GM19099 (cell line): ENCODE measurements around the gene OR6J1.

Experiments used
- POLR2A ChIP-seq: IDR thresholded peaks from 3 replicates; pipeline ENCODE4 v1.6.1; 2011; ENCODE audit warnings: low read depth; ENCODE audit not compliant: insufficient read length; ENCODE audit errors: extremely low read depth

The OR6J1 gene

DNA sequence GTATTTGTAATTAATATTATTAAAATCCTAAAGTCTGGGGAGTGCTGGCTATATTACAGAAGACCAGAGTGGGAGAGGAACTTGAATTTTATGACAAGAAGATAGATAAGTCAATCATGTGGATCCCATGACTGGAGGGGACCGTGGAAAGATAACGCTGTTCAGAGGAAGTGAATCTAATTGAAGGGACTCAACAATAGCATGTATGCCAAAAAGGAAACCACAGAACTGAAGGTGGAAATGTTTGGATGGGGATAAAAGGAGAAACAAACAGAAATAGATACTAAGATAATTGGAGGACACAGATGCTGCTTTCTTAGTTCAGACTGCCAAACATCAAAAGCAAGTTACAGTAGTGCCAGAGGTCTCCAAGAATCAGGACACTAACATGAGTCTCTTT is 21.1 kb downstream of the OR6J1 start:
- TF ChIP-seq POLR2A = no peak

- TF ChIP-seq POLR2A = no peak
Measured at GRCh38 chr14:22622255-22622654, 21.9 kb downstream of the OR6J1 start.

GRCh38 chr14:22614240-22614799 is 29.8 kb downstream of the OR6J1 start:
- TF ChIP-seq POLR2A = no peak

DNA sequence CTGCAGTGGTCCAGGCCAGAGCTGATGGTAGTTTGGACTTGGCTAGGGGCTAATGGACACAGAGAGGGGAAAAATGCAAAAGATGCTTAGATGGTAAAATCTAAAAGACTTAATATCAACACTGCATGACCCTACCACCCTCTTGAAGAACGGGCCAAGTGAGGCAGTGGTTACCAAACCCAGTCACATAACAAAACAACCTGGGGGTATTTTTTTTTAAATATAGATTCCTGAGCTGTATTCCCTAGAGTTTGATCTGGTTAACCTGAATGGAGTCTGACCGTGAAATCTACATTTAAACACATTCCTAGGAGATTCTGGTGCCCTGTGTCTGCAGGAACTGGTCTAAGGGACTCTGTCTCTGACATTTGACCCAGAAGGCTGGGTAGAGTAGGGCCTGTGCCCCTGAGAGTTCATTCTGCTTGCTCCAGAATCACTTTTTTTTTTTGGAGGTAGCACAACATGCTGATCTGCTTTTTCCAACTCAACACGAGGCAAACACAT is 30.4 kb downstream of the OR6J1 start:
- TF ChIP-seq POLR2A = no peak

- TF ChIP-seq POLR2A = no peak
Measured at GRCh38 chr14:22613106-22613695, 31.0 kb downstream of the OR6J1 start.

GRCh38 chr14:22610931-22611330 is 33.2 kb downstream of the OR6J1 start:
- no peak for TF ChIP-seq POLR2A

DNA sequence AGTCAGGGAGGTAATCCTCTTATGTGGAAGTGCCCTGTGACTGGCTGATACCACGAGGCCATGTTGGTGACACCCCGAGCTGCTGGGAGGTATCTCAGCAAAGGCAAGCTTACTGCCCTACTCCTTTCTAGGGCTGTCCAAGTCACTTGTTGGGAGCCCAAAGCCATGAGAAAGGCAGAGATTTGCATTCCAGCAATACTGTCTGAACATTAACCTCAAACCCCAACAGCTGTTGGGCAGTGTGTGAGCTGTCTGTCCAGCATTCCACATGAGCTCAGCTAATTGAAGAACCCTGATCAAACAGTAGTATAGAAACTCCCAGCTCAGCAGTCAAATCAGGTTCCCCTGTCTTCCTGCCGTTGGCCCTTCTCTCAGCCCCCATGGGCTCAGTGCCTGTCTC is 36.9 kb downstream of the OR6J1 start:
- TF ChIP-seq POLR2A = no peak

- TF ChIP-seq POLR2A = no peak
Measured at GRCh38 chr14:22606380-22606779, 37.8 kb downstream of the OR6J1 start.

DNA sequence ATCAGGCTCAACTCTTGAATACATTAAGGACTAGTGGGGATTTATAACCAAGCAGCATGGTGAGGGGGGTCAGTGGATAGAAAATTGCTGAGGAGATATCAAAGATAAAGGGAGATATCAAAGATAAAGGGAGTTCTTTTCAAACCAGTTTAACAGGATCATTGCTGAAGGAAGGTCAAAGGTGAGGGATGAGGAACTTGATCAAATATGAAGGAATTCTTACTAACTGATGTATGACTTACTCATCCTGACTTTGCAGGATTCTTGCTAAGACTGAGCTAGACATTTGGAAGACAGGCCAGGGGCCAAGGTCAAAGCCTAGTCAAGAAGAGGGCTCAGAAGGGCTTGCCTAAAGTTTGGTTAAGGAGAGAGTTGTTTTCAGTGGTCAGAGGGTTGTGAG is 41.3 kb downstream of the OR6J1 start:
- no peak for TF ChIP-seq POLR2A

- no peak for TF ChIP-seq POLR2A
Measured at GRCh38 chr14:22601996-22602395, 42.2 kb downstream of the OR6J1 start.

- TF ChIP-seq POLR2A = no peak
Measured at GRCh38 chr14:22601456-22601855, 42.7 kb downstream of the OR6J1 start.

GRCh38 chr14:22600027-22600426 is 44.1 kb downstream of the OR6J1 start:
- no peak for TF ChIP-seq POLR2A

DNA sequence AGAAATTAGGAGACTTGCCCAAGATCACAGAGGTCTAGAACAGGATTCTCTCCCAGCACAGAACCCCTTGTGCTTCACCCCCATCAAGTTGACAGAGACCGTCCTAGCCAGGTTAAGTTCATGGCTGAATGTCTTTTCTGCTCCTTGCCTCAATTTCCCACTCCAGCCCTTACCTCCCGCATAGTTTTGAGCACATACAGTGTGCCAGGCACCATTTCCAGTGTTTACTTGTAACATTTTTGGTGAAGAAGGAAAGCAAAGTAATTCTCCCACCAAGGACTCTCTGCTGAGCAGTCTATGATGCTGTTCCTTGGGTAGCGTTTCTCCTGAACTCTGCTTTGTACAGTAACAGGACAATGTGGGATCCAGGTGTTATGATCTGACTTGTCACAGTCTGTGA is 44.8 kb downstream of the OR6J1 start:
- TF ChIP-seq POLR2A = no peak

DNA sequence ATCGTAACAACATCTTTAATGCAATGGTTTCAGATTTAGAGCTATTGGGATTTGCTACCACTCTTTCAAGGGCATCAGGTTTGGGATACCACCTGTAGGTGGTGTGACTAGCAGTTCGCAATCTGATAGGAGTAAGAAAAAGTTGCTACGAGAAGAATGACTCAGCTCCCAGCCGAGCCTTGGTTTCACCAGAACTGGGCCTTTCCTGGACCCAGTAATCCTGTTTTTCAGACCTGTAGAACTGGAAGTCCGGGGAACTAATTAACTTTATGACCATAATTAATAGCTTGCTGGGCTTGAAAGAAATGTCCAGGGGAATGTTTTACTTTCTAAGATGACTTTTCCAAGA is 45.3 kb downstream of the OR6J1 start:
- no peak for TF ChIP-seq POLR2A

DNA sequence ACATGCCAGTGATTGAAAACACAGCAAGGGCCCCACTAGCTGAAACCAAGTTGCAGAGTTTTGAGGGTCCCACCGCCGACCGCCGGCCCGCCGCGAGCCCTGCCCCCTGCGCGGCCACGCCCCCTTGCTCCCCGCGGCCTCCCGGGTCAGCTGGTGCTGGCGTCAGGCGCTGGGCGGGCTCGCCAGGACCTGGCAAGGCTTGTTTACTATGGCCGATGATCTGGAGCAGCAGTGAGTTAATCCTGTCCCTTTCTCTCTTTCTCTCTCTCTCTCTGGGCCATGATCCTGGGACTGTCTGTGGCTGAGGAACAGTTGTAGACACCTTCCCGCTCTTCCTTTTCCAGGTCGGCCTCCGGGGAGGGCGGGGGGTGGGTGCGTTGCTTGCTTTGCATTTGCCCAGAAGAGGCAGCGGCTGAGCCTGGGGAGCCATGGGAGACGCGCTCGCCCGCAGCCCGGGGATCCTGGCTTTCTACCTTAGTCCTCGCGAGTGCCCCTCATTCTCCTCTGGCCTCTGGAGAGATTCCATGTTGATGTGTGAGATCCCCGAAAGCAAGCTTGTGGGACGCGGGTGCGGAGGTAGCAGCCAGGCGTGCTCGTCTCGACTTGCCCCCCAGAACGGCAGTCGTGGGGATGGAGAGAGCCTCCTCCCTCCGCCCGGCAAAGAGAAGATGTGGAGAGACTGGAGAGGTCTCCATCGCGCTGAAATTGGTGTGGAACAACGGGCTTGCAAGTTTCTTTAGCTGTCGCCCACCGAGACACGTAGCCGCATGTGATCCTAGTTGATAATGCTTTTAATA is 45.9 kb downstream of the OR6J1 start, which contains the start of gene ABHD4:
ABHD4 (plus strand) TSS at position 202 of the 797 bp plus-strand sequence; CDS start at position 209, 7 bp downstream.
- peak; percentile 73 for TF ChIP-seq POLR2A

- TF ChIP-seq POLR2A = no peak
Measured at GRCh38 chr14:22597771-22598098, 46.4 kb downstream of the OR6J1 start.
